Effector memory CD4-positive, alpha-beta T cell (primary cell): ENCODE data around the gene PTPRT.

Source experiments
- DNase-seq, 3 donors: peaks; one replicate each; pipeline ENCODE4 v3.0.0-alpha.2; 2020
- H3K27ac ChIP-seq: 2 replicates; pipeline ENCODE4 v1.7.0; 2013; ENCODE audit warnings: mild to moderate bottlenecking, low read length, moderate library complexity; ENCODE audit not compliant: insufficient read depth, poor library complexity, severe bottlenecking
- H3K27me3 ChIP-seq: replicated peaks from 2 replicates; pipeline ENCODE4 v1.7.0; 2013; ENCODE audit warnings: mild to moderate bottlenecking, low read length; ENCODE audit not compliant: insufficient read depth, control insufficient read depth, poor library complexity, severe bottlenecking
- H3K36me3 ChIP-seq: 2 replicates; pipeline ENCODE4 v1.7.0; 2013; ENCODE audit warnings: mild to moderate bottlenecking, low read length, moderate library complexity; ENCODE audit not compliant: control insufficient read depth, insufficient read depth
- H3K4me1 ChIP-seq: 2 replicates; pipeline ENCODE4 v1.7.0; 2013; ENCODE audit warnings: low read length, mild to moderate bottlenecking; ENCODE audit not compliant: control insufficient read depth, insufficient read depth, poor library complexity, severe bottlenecking
- H3K4me3 ChIP-seq: 2 replicates; pipeline ENCODE4 v1.7.0; 2013; ENCODE audit warnings: low read length, low read depth, mild to moderate bottlenecking; ENCODE audit not compliant: insufficient read depth, poor library complexity, severe bottlenecking
- H3K9me3 ChIP-seq: 2 replicates; pipeline ENCODE4 v1.7.0; 2013; ENCODE audit warnings: mild to moderate bottlenecking, low read length, moderate library complexity; ENCODE audit not compliant: control insufficient read depth

The PTPRT gene

GRCh38 chr20:42886046-42886445, 303.7 kb downstream of the PTPRT start:
- H3K27ac ChIP-seq = no peak overlapping the region
- peaks cover 3% of the 10 kb centered on the region for H3K9me3 ChIP-seq
- H3K4me3 ChIP-seq = no peak overlapping the region
- no peaks in the 10 kb centered on the region for H3K27me3 ChIP-seq
- no peak for DNase-seq
- H3K36me3 ChIP-seq = no peaks in the 10 kb centered on the region
- no peaks in the 10 kb centered on the region for H3K4me1 ChIP-seq

GRCh38 chr20:42875581-42875980, 314.1 kb downstream of the PTPRT start:
- DNase-seq = no peak
- no peaks in the 10 kb centered on the region for H3K9me3 ChIP-seq
- H3K36me3 ChIP-seq = no peaks in the 10 kb centered on the region
- no peaks in the 10 kb centered on the region for H3K4me1 ChIP-seq
- H3K27ac ChIP-seq = no peak overlapping the region
- no peaks in the 10 kb centered on the region for H3K27me3 ChIP-seq
- no peak overlapping the region for H3K4me3 ChIP-seq

- Histone ChIP-seq H3K4me3 (no peak overlapping the region), H3K27ac (no peak overlapping the region), H3K4me1 (no peaks in the 10 kb centered on the region), H3K36me3 (no peaks in the 10 kb centered on the region), H3K27me3 (no peaks in the 10 kb centered on the region), H3K9me3 (no peaks in the 10 kb centered on the region)
- DNase-seq = no peak
Measured at GRCh38 chr20:42873259-42873658, 316.4 kb downstream of the PTPRT start.

- Histone ChIP-seq H3K36me3 (no peaks in the 10 kb centered on the region), H3K27me3 (no peaks in the 10 kb centered on the region), H3K4me1 (no peaks in the 10 kb centered on the region), H3K27ac (no peak overlapping the region), H3K4me3 (no peak overlapping the region), H3K9me3 (no peaks in the 10 kb centered on the region)
- DNase-seq = no peak
Measured at GRCh38 chr20:42864116-42864515, 325.6 kb downstream of the PTPRT start.

- H3K36me3 ChIP-seq = no peaks in the 10 kb centered on the region
- H3K27me3 ChIP-seq = no peaks in the 10 kb centered on the region
- no peaks in the 10 kb centered on the region for H3K9me3 ChIP-seq
- H3K4me3 ChIP-seq = no peak overlapping the region
- H3K4me1 ChIP-seq = no peaks in the 10 kb centered on the region
- DNase-seq = no peak
- H3K27ac ChIP-seq = no peak overlapping the region
Measured at GRCh38 chr20:42862446-42862845, 327.3 kb downstream of the PTPRT start.

- Histone ChIP-seq H3K27ac (no peak overlapping the region), H3K27me3 (no peaks in the 10 kb centered on the region), H3K36me3 (no peaks in the 10 kb centered on the region), H3K9me3 (no peaks in the 10 kb centered on the region), H3K4me3 (no peak overlapping the region), H3K4me1 (no peaks in the 10 kb centered on the region)
- DNase-seq = no peak
Measured at GRCh38 chr20:42857446-42857845, 332.3 kb downstream of the PTPRT start.

- no peaks in the 10 kb centered on the region for H3K27me3 ChIP-seq
- no peak overlapping the region for H3K4me3 ChIP-seq
- DNase-seq = no peak
- no peak overlapping the region for H3K27ac ChIP-seq
- H3K9me3 ChIP-seq = no peaks in the 10 kb centered on the region
- H3K36me3 ChIP-seq = no peaks in the 10 kb centered on the region
- H3K4me1 ChIP-seq = no peaks in the 10 kb centered on the region
Measured at GRCh38 chr20:42855896-42856295, 333.8 kb downstream of the PTPRT start.

GRCh38 chr20:42852691-42853090, 337.0 kb downstream of the PTPRT start:
- no peak overlapping the region for H3K4me3 ChIP-seq
- H3K36me3 ChIP-seq = no peaks in the 10 kb centered on the region
- no peak for DNase-seq

GRCh38 chr20:42846784-42847490, 342.8 kb downstream of the PTPRT start:
- Histone ChIP-seq H3K27me3 (no peaks in the 10 kb centered on the region), H3K36me3 (no peaks in the 10 kb centered on the region), H3K4me1 (no peaks in the 10 kb centered on the region), H3K4me3 (no peak overlapping the region), H3K9me3 (no peaks in the 10 kb centered on the region), H3K27ac (no peak overlapping the region)
- DNase-seq = no peak

More at GRCh38 chr20:42852691-42853090, 337.0 kb downstream of the PTPRT start:
- Histone ChIP-seq H3K27ac (no peak overlapping the region), H3K9me3 (no peaks in the 10 kb centered on the region), H3K27me3 (no peaks in the 10 kb centered on the region), H3K4me1 (no peaks in the 10 kb centered on the region)

GRCh38 chr20:42844751-42845150, 345.0 kb downstream of the PTPRT start:
- Histone ChIP-seq H3K36me3 (no peaks in the 10 kb centered on the region), H3K27me3 (no peaks in the 10 kb centered on the region), H3K4me3 (no peak overlapping the region), H3K27ac (no peak overlapping the region), H3K4me1 (no peaks in the 10 kb centered on the region), H3K9me3 (no peaks in the 10 kb centered on the region)
- DNase-seq = no peak
